Keratinocyte (primary cell): ENCODE data around the gene STX18.

Experiments
- EZH2 ChIP-seq: IDR thresholded peaks from one replicate; pipeline ENCODE4 v1.6.1; 2012; ENCODE audit warnings: inconsistent platforms, mild to moderate bottlenecking, low read length, moderate library complexity
- TF ChIP-seq, protein P1 (sequence below), 3 experiments: IDR thresholded peaks in 1 of 3; conservative IDR thresholded peaks in 1 of 3; optimal IDR thresholded peaks in 1 of 3; 2 replicates in 2 of 3; 3 replicates in 1 of 3; pipeline versions ENCODE3 to v1.5.1; 2011; ENCODE audit warnings: low read length in 3 of 3, mild to moderate bottlenecking in 3 of 3, moderate library complexity in 2 of 3, control low read depth in 1 of 3, inconsistent platforms in 1 of 3; ENCODE audit not compliant: insufficient read depth in 2 of 3; ENCODE audit errors: extremely low read depth in 1 of 3

DNA sequence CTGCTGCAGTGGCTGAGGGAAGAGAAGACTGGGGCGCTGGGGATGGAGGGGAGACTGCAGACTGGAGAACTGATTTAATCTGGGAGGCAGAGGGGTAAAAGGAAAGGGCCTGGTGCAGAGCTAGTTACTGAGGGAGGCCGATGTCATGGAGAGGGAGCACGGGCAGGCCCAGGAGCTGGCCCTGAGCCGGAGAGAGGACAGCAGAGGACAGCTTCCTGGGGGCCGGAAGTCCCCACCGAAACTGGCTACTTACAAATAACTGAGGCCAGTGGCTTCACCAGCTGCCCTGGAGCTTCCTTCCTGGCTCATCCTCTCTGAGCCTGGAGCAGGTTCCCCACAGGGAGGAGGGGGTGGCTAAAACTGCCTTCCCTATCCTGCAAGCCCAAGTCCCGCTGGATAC is 128.0 kb downstream of the STX18 start:
- TF ChIP-seq, protein P1, sequence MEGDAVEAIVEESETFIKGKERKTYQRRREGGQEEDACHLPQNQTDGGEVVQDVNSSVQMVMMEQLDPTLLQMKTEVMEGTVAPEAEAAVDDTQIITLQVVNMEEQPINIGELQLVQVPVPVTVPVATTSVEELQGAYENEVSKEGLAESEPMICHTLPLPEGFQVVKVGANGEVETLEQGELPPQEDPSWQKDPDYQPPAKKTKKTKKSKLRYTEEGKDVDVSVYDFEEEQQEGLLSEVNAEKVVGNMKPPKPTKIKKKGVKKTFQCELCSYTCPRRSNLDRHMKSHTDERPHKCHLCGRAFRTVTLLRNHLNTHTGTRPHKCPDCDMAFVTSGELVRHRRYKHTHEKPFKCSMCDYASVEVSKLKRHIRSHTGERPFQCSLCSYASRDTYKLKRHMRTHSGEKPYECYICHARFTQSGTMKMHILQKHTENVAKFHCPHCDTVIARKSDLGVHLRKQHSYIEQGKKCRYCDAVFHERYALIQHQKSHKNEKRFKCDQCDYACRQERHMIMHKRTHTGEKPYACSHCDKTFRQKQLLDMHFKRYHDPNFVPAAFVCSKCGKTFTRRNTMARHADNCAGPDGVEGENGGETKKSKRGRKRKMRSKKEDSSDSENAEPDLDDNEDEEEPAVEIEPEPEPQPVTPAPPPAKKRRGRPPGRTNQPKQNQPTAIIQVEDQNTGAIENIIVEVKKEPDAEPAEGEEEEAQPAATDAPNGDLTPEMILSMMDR (optimal IDR thresholded peaks at IDR 0.05 in 1 of 3, IDR thresholded peaks at IDR 0.05 in 1 of 3, conservative IDR thresholded peaks at IDR 0.05 in 1 of 3; ENCODE audit: extremely low read depth in 1 of 3, insufficient read depth in 2 of 3, low read length in 3 of 3) = no peak
- TF ChIP-seq EZH2 = no peak
